Measurements from ENCODE around the gene PLEKHG5. TPM values are rescaled to one million over a fixed set of nuclear protein-coding genes. Genes with fewer than 3 reads are reported as not detected.
A peak's percentile ranks its signal among the peaks of the same experiment; 100 is the strongest.

Gene PLEKHG5
- total RNA-seq, 1 donor, result 11.2 TPM

- TF ChIP-seq CTCF (IDR thresholded peaks at IDR 0.05; ENCODE audit: insufficient read depth, low read depth, low read length), result no peak
These were observed 67.4 kb downstream of the PLEKHG5 start for GRCh38 chr1:6424000-6424565.

GRCh38 chr1:6423321-6423999 is 68.0 kb downstream of the PLEKHG5 start:
- no peak for DNase-seq (ENCODE audit: low read depth)
- peak; percentile 56 for TF ChIP-seq CTCF (IDR thresholded peaks at IDR 0.05; ENCODE audit: insufficient read depth, low read depth, low read length)
- H3K4me3 ChIP-seq (ENCODE audit: low read depth, low read length), result no peak overlapping the region

More at GRCh38 chr1:6424000-6424565, 67.4 kb downstream of the PLEKHG5 start:
- DNase-seq (ENCODE audit: low read depth), result no peak
- H3K4me3 ChIP-seq (ENCODE audit: low read depth, low read length), result no peak overlapping the region

GRCh38 chr1:6421266-6421665 is 70.2 kb downstream of the PLEKHG5 start:
- DNase-seq (ENCODE audit: low read depth), result no peak
- no peak for TF ChIP-seq CTCF (IDR thresholded peaks at IDR 0.05; ENCODE audit: insufficient read depth, low read depth, low read length)
- no peak overlapping the region for H3K4me3 ChIP-seq (ENCODE audit: low read depth, low read length)

- TF ChIP-seq CTCF (IDR thresholded peaks at IDR 0.05; ENCODE audit: insufficient read depth, low read depth, low read length), result no peak
- H3K4me3 ChIP-seq (ENCODE audit: low read depth, low read length), result peak overlapping the region; percentile 36
- DNase-seq (ENCODE audit: low read depth), result no peak
These were observed 70.9 kb downstream of the PLEKHG5 start for GRCh38 chr1:6420454-6421042.

GRCh38 chr1:6419804-6420453 is 71.5 kb downstream of the PLEKHG5 start, which contains the start of gene HES2:
Gene HES2 (minus strand): TSS chr1:6419919. CDS start chr1:6419820, 99 bp downstream.
- no peak for DNase-seq (ENCODE audit: low read depth)
- no peak for TF ChIP-seq CTCF (IDR thresholded peaks at IDR 0.05; ENCODE audit: insufficient read depth, low read depth, low read length)
- H3K4me3 ChIP-seq (ENCODE audit: low read depth, low read length), result peak within 1 kb of the TSS; percentile 36

- DNase-seq (ENCODE audit: low read depth), result no peak
- peak overlapping the region; percentile 36 for H3K4me3 ChIP-seq (ENCODE audit: low read depth, low read length)
- no peak for TF ChIP-seq CTCF (IDR thresholded peaks at IDR 0.05; ENCODE audit: insufficient read depth, low read depth, low read length)
These were observed 72.1 kb downstream of the PLEKHG5 start for GRCh38 chr1:6419397-6419803.
